ENCODE data around the gene NTF3. TPM values are rescaled to one million over a fixed set of nuclear protein-coding genes. Genes with fewer than 3 reads are reported as not detected.

Gene NTF3
- total RNA-seq, 4 donors from 2014 or later, result 0.80 to 2.9 (median 1.3) TPM

DNA sequence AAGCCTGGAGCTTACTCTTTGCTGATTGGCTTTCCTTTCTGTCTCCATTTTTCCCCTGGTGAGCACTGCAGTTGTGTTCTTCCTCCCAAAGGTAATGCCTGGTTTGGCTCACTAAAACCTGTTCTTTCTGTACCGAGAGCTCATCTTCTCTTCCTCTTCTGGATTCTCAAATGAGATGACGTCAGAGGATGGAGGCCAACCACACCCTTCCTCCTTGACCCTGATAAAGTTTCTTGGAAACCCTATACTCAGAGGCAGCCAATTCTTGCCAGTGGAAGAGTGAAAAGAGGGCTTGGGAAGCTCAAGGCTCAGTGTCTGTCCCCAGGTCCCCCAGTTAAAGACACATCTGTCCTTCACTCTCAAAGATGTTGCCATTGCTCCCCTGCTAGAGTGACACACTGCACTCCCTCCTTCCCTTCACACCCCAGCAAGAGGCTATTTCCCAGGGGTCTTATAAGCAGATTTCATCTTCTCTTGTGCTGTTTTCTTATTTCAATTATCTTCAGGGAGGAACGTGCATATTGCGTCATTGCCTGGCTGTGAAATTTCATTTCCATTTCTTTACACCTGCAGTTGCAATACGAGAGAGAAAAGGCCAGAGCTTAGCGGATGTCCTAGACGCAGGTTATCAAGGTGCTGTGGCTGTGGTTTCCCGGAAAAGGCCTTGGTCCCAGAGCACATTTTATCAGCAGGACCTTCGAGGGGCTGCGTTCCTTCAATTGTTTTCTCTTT lies 27.3 kb downstream of the NTF3 start:
- Histone ChIP-seq H3K4me1 (no peaks in the 10 kb centered on the region), H3K27ac (no peak overlapping the region), H3K4me3 (no peak overlapping the region), H3K27me3 (peaks cover 11% of the 10 kb centered on the region), H3K36me3 (no peaks in the 10 kb centered on the region), H3K9me3 (no peaks in the 10 kb centered on the region)
- 68% methylated on average over 10 of the region's 10 CpGs for WGBS
- TF ChIP-seq POLR2AphosphoS5 (IDR thresholded peaks at IDR 0.05), result no peak
- TF ChIP-seq EP300 (IDR thresholded peaks at IDR 0.05), result no peak
- DNase-seq (ENCODE audit: low spot score in 2 of 2), result no peak

DNA sequence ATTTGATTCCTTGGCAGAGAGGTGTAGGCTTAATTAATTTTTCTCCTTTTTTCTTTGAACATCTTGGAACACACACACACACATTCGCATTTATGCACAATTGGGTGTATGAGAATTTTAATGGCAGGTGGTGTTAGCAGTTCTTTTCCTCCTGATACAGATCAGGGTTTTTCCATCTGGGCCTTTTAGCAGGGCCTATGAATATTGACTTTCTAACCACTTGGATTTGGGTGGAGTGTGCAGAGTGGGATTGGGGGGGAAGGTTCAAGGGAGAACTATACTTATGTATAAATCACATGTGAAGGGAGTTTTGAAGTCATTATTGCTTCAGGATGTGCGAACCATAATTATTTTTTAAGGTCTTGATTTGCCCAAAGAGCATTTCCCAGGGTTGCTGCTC lies 28.9 kb downstream of the NTF3 start:
- Histone ChIP-seq H3K4me1 (no peaks in the 10 kb centered on the region), H3K4me3 (no peak overlapping the region), H3K36me3 (no peaks in the 10 kb centered on the region), H3K9me3 (no peaks in the 10 kb centered on the region), H3K27ac (no peak overlapping the region), H3K27me3 (peaks cover 3% of the 10 kb centered on the region)
- TF ChIP-seq EP300 (IDR thresholded peaks at IDR 0.05) (no peak), POLR2AphosphoS5 (IDR thresholded peaks at IDR 0.05) (no peak), POLR2A (IDR thresholded peaks at IDR 0.05) (no peak)
- TF ChIP-seq, protein P1, sequence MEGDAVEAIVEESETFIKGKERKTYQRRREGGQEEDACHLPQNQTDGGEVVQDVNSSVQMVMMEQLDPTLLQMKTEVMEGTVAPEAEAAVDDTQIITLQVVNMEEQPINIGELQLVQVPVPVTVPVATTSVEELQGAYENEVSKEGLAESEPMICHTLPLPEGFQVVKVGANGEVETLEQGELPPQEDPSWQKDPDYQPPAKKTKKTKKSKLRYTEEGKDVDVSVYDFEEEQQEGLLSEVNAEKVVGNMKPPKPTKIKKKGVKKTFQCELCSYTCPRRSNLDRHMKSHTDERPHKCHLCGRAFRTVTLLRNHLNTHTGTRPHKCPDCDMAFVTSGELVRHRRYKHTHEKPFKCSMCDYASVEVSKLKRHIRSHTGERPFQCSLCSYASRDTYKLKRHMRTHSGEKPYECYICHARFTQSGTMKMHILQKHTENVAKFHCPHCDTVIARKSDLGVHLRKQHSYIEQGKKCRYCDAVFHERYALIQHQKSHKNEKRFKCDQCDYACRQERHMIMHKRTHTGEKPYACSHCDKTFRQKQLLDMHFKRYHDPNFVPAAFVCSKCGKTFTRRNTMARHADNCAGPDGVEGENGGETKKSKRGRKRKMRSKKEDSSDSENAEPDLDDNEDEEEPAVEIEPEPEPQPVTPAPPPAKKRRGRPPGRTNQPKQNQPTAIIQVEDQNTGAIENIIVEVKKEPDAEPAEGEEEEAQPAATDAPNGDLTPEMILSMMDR (IDR thresholded peaks at IDR 0.05), result no peak
- no peak for DNase-seq (ENCODE audit: low spot score in 2 of 2)
- WGBS, result 77% methylated on average over 2 of the region's 2 CpGs

DNA sequence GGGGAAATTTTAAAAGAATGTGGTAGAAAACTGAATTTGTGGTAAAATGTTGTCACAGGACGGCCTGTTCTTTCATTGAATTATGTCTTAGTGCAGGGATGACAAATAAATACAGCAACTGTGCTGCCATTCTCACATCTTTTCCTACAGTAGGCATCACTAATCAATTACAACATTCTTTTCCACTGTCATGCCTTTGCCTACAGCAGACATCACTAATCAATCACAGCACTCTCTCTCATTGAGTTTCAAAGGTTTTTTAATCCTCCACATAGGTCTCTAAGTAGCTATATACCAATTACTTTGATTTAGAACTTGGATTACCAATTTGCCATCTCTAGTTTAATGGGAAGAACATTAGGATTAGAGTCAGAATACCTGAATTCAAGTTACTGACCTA lies 30.1 kb downstream of the NTF3 start:
- H3K36me3 ChIP-seq, result no peaks in the 10 kb centered on the region
- DNase-seq (ENCODE audit: low spot score in 2 of 2), result no peak
- TF ChIP-seq POLR2A (IDR thresholded peaks at IDR 0.05) (no peak), EP300 (IDR thresholded peaks at IDR 0.05) (no peak), POLR2AphosphoS5 (IDR thresholded peaks at IDR 0.05) (no peak)
- TF ChIP-seq, protein P1 (IDR thresholded peaks at IDR 0.05), result no peak
- H3K27ac ChIP-seq, result no peak overlapping the region
- 93% methylated on average over 1 of the region's 1 CpG for WGBS
- no peaks in the 10 kb centered on the region for H3K4me1 ChIP-seq
- H3K27me3 ChIP-seq, result peaks cover 3% of the 10 kb centered on the region
- no peak overlapping the region for H3K4me3 ChIP-seq
- H3K9me3 ChIP-seq, result no peaks in the 10 kb centered on the region

DNA sequence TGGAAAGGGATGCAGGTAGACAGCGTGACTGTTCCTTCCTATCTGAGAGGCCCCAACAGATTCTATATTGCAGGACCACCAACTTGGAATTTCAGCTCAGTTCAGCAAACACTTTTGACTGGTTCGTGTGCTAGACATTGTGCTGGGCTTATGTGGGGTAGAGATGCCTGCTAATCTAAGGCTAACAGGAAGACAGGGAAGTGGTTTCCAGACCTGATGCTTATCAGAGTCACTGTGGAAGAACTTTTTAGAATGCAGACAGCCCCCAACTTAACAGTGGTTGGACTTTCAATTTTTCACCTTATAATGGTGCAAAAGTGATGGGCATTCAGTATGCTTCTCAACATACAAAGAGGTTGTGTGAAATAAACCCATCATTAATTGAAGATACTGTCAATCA lies 32.2 kb downstream of the NTF3 start:
- no peak for DNase-seq (ENCODE audit: low spot score in 2 of 2)
- H3K27me3 ChIP-seq, result peaks cover 6% of the 10 kb centered on the region
- no peaks in the 10 kb centered on the region for H3K4me1 ChIP-seq
- H3K27ac ChIP-seq, result no peak overlapping the region
- H3K9me3 ChIP-seq, result no peaks in the 10 kb centered on the region
- H3K36me3 ChIP-seq, result no peaks in the 10 kb centered on the region
- TF ChIP-seq POLR2A (IDR thresholded peaks at IDR 0.05), result no peak
- TF ChIP-seq, protein P1 (IDR thresholded peaks at IDR 0.05), result no peak
- TF ChIP-seq POLR2AphosphoS5 (IDR thresholded peaks at IDR 0.05), result no peak
- no peak for TF ChIP-seq EP300 (IDR thresholded peaks at IDR 0.05)
- WGBS, result 93% methylated on average over 2 of the region's 2 CpGs
- no peak overlapping the region for H3K4me3 ChIP-seq

DNA sequence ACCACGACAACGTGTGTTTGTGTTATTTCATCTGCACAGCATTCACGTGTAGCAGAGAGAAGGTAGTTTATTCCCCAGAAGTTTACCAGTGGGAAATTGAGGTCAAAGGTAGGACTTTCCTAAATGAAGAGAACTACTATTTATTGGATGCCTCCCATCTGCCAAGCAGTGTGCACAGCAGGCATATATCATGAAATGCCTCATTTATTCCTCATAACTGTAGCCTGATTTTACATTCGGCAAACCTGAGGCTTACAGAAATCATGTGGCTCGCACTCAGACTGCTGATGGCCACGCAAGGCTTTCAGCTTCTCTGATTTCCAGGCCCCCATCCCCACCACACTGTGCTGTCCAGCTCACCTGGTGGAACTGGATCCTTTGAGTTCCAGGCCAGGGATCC lies 33.5 kb downstream of the NTF3 start:
- Histone ChIP-seq H3K27ac (no peak overlapping the region), H3K4me3 (no peak overlapping the region), H3K4me1 (no peaks in the 10 kb centered on the region), H3K9me3 (no peaks in the 10 kb centered on the region), H3K36me3 (no peaks in the 10 kb centered on the region), H3K27me3 (peaks cover 7% of the 10 kb centered on the region)
- TF ChIP-seq POLR2A (IDR thresholded peaks at IDR 0.05) (no peak), POLR2AphosphoS5 (IDR thresholded peaks at IDR 0.05) (no peak), EP300 (IDR thresholded peaks at IDR 0.05) (no peak)
- TF ChIP-seq, protein P1 (IDR thresholded peaks at IDR 0.05), result no peak
- DNase-seq (ENCODE audit: low spot score in 2 of 2), result no peak
- WGBS, result 74% methylated on average over 6 of the region's 6 CpGs
